GM19395 (cell line): Measurements from ENCODE around the gene AMPD3.

ENCODE experiments used
- ATAC-seq: cut with Tn5 transposase; IDR thresholded peaks from one replicate; pipeline ENCODE4 v1.9.1; 2021; ENCODE audit warnings: mild to moderate bottlenecking, moderate library complexity; ENCODE audit not compliant: unreplicated experiment

The AMPD3 gene

DNA sequence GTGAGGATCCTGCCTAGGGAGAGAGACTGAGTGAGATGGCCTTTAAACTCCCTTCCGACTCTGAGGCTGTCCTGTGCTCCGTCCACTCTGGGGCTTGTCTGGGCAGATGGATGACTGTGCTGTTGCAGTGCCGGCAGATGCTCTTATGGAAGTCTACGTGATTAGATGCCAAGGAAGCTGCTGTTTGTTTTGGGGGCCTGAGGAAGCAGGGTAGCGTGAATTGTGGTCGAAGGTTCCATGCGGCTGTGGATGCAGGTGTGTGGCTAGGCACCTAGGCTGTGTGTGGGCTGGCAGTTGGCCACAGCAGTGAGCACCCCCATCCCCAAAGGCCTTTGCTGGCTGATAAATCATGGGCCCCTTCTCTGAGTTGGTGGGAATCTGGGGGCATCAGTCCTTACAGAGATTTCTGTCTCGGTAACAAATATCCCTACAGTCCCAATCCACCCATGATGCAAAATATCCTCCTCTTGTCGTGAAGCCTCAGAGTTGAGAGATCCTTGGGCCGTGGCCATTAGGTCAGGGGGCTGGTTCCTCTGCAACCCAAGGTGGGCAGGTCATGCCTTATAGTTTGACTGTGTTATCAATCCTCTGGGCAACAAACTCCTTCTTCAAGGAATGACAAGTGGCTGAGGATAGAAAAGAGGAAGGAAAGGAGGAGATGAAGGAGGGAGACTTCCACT is 31.2 kb downstream of the AMPD3 start:
- no peak for ATAC-seq

GRCh38 chr11:10487002-10487647 is 32.1 kb downstream of the AMPD3 start:
- ATAC-seq = no peak

DNA sequence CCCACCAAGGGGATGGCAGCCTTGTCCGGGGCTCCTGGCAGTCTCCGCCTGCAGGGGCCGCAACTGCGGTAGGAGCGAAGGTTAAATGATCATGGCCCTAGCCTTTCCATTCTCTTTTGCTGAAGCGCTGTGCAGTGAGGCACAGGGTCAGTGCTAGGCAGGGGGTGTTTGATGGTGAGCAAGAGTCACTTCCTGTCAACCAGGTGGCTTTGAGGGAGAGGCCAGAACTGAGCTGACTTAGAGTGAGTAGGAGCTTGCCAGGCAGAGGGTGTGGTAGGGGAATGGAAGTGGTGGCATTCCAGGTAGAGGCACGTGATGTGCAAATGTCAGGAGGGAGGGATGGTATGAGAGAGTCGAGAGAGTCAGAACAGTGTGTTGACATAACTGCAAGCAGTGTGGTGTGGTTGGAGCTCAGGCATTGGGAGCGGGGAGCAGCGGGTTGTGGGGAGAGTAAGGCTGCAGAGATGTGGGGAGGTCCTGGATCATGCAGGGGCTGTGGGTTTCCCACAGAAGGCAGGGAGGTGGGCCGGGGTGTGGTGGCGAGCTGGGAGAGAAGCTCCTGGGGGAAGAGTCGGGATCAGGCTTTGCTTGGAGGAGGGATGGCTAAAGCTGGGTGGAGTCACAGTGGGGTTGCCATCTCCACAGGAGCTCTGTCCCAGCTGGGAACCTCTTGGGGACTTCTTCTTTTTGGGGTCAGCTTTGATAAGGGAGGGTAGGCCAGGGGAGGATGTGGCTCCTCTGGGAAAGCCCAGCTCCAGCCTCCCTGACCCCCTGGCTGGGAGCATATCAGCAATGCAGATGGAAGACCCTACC is 33.3 kb downstream of the AMPD3 start:
- ATAC-seq = no peak

GRCh38 chr11:10488934-10489691 is 34.0 kb downstream of the AMPD3 start:
- no peak for ATAC-seq

- ATAC-seq = no peak
Measured at GRCh38 chr11:10490032-10490397, 35.0 kb downstream of the AMPD3 start.

DNA sequence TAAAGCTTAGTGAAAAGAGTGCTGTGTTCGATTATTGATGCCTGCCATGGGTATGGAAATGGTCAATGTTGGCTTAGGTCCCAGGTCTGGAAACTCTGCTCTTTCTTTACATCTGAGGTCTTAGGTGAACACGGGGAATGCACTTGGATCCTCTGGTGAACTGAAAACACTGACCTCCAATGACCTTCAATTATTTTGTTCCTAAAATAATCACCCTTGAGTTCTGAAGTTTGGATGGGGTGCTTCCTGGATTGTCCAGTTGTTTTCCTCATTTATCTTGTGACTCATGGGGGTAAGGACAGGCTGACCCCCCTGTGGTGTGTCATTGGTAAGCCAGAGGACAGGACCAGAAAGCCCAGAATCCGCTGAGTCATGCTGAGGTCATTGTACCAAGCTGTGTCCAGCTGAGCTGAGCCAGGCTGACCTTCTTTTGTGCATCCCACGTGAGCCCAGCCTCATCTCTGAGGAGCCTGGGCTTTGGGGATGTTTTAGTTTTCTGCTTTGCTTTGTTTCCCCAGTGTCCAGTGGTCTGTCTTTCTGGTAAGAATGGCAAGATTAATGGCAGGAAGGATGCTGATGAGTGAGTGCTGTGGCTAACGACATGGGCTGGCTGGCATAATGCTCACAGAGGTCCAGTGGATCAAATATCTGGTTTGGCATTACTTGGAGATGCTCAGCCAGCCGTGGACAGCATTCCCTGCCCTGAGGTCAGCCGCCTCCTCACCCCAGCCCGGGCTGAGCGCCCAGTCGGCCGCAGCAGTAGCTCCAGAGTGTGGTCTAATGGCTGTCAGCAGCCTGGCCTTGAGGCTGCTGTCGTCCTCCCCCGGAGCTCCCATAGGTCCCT is 35.6 kb downstream of the AMPD3 start:
- no peak for ATAC-seq

- no peak for ATAC-seq
Measured at GRCh38 chr11:10492084-10492483, 37.0 kb downstream of the AMPD3 start.

GRCh38 chr11:10493041-10493663 is 38.1 kb downstream of the AMPD3 start:
- ATAC-seq = no peak

DNA sequence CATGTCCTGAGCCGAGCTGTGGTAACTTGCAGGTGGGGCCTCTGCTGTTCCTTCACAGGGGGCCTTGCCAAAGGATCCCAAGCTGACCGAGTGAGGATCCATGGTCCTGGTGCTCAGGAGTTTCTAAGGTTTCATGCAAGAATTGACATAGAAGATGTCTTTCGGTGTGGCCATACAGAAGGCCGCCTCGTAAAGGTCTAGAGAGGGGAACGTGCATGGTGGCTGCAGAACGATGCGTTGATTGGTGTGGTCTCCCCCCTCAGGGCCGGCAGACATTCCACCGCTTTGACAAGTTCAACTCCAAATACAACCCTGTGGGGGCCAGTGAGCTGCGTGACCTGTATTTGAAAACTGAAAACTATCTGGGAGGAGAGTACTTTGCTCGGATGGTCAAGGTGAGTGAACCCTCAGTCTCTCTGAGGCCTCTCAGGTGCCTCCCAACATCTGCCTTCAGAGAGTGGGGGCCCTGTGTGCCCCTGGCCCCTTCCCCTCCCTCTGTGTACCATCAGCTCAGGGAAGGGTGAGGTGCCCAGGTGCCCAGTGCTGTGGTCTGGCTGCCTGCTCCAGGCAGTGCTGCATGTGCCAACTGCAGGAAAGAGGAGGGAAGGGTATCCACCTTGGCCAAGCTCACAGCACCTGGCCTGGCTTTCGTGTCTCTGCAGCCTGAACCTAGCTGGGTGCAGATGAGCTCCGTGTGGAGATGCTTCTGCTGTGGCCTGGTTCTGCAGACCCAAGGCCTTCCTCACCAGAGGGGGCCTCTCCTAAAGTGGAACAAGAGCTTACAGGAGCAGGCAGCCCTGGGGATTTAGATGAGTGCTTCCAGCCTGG is 39.8 kb downstream of the AMPD3 start:
- no peak for ATAC-seq

GRCh38 chr11:10495464-10495786 is 40.4 kb downstream of the AMPD3 start:
- ATAC-seq = no peak

- ATAC-seq = no peak
Measured at GRCh38 chr11:10496296-10496936, 41.4 kb downstream of the AMPD3 start.

DNA sequence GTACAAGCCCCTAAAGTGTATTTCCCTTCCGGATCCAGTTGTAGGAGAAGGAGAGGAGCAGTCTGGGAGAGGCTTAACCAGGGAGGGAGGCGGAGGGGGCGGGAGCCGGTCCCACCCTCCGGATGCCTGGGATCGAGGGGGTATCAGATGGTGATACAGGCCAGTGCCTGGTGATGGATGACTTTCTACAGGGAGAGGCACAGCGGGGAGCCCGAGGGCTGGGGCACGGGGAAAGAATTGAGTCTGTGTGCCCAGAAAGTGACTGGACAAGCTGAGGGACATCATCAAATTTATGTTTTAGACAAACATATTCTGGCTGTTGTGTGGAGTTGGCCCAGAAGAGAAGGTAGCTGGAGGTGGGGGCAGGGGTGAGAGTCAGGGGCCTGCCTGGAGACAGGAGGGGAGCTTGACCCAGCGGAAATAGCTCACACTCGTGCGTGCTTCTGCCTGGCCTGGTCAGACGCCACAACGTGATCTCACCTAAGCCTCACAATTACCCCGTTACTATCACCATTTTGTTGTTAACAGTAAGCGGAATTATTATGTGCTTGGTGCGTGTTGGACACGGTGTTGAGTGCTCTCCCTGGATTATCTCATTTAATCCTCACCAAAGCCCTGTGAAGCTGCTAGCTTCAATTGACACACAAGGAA is 42.4 kb downstream of the AMPD3 start:
- no peak for ATAC-seq

DNA sequence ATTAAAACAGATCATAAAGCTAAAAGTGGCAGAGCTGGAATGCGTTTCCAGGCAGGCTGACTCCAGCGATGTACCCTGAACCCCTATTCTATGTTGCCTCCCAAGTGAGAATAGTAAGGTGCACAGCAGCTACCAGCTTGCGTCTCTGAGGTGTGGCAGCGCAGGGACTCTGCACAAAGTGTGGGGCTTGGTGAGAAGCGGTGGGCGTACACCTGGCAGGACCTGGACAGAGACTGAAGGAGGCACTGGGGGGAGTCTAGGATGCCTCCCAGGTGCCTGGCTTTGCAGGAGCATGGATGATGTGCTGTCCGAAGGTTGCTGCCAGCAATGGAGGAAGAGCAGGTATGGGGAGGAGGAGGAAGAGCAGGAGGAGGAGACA is 42.9 kb downstream of the AMPD3 start:
- no peak for ATAC-seq

DNA sequence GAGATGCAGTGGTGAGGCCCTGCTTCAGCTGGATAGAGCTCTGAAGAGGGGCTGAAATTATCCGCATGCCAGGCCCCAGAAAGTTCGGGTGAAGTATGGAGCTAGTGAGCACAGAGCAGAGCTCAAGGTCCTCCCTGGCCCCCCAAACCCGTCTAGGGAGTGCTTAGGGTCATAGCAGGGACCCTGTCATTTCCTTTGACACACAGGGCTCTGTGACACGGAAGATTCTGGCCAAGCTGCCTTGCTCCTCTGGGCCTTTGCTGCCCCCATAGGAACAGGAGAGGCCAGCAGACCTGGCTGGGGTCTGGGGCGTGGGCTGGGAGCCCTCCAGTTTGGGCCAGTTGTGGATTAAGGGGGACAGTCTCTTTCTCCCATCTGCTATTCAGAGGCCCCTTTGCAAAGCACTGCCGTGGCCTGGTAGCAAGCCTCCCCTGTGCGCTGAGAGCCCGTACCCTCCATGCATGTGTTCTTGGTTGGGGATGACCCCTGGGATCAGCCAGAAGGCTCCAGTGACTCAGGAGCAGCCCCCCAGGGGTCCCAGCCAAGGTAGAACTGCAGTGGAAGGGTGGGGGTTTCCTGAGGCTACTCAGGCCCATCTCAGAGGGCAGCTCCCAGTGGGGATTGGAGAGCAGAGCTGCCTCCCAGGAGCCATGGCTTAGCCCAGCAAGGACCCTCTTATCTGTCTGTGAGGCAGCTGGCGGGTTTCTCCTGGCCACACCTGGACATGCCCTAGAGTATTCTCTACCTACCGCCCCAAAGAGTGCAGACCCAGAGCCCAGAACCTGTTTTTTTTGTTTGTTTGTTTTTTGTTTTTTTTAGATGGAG is 43.6 kb downstream of the AMPD3 start:
- no peak for ATAC-seq

DNA sequence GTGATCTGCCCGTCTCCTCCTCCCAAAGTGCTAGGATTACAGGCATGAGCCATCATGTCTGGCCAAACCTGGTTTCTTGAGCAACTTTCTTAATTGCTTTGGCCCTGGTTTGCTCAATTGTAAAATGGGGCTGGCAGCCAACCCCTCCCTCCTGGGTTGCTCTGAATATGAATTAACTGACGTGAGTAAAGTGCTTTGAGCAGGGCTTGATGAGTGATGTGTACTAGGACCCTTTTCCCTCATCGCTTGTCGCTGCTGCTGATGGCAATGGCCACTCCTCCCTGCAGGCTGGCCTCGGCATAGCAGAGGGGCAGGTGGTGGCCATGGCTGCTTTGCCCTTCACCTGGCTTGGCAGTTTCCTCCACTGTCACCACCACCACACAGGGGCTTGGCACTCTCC is 44.4 kb downstream of the AMPD3 start:
- no peak for ATAC-seq

DNA sequence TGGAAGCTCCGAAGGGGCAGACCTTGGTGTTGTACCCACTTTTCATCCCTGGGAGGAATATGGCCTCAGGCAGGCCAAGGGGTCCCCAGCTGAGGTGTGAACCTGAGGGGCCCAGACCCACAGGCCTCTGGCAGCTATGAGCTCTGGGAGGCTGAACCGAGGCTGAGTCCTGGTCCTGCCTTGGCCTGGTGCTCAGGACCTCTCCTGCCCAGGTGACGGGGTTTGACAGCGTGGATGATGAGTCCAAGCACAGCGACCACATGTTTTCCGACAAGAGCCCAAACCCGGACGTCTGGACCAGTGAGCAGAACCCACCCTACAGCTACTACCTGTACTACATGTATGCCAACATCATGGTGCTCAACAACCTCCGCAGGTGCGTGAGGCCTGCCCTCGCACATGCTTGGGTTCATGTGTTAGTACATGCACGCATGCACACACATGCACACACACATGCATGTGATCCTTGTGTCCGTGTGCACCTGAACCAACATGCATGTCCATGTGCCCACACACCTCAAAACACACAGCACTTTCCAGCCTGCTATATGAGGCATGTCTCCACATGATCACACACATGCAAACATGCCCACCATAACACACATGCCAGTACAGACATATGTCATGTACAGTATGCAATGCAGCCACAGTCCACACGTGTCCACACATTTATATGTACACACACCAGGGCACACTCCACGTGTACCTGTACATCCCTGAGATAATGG is 45.0 kb downstream of the AMPD3 start:
- ATAC-seq = no peak
